A673 (cell line): ENCODE results near the gene SLIT3. TPM values are rescaled to one million over a fixed set of nuclear protein-coding genes. Genes with fewer than 3 reads are reported as not detected.

Experiments
- BruUV-seq: library from RNA; stranded (reverse); fragments of 400-500 nt; replicated peaks from 2 replicates; lab custom pipeline; 2021; lab: Mats Ljungman, UMichigan
- CTCF ChIA-PET: fragments of 300-600 bp; sonication (Branson Sonifier 250); formaldehyde crosslinking; loops from one replicate; lab custom pipeline; 2022; ENCODE audit warnings: antibody characterized with exemption; lab: Charles Lee
- POLR2A ChIA-PET: fragments of 300-600 bp; sonication (Branson Sonifier 250); formaldehyde crosslinking; loops from one replicate; lab custom pipeline; 2022; ENCODE audit warnings: antibody characterized with exemption; ENCODE audit not compliant: low non-redundant PET; lab: Charles Lee
- DNase-seq: peaks from one replicate; pipeline ENCODE4 v3.0.0-alpha.2; 2015; ENCODE audit warnings: low spot score
- H3K27ac ChIP-seq: fragments of 200-600 bp; sonication (generic); 2 replicates; pipeline ENCODE4 v1.5.1; 2016; ENCODE audit warnings: mixed run types, low read depth, mild to moderate bottlenecking, mixed read lengths, antibody characterized with exemption, low read length; ENCODE audit not compliant: poor library complexity, severe bottlenecking
- H3K27me3 ChIP-seq: fragments of 200-600 bp; sonication (generic); replicated peaks from 2 replicates; pipeline ENCODE4 v1.6.1; 2017; ENCODE audit warnings: mixed run types, low read depth, mild to moderate bottlenecking, mixed read lengths, antibody characterized with exemption, low read length; ENCODE audit not compliant: insufficient read depth, poor library complexity
- H3K36me3 ChIP-seq: fragments of 200-600 bp; sonication (generic); 2 replicates; pipeline ENCODE4 v1.6.1; 2016; ENCODE audit warnings: mixed run types, mild to moderate bottlenecking, mixed read lengths, antibody characterized with exemption, low read length; ENCODE audit not compliant: insufficient read depth, poor library complexity, severe bottlenecking
- H3K4me1 ChIP-seq: fragments of 200-600 bp; sonication (generic); 2 replicates; pipeline ENCODE4 v1.6.1; 2017; ENCODE audit warnings: mixed run types, mild to moderate bottlenecking, mixed read lengths, antibody characterized with exemption, low read length; ENCODE audit not compliant: insufficient read depth, poor library complexity, severe bottlenecking
- H3K4me3 ChIP-seq: fragments of 200-600 bp; sonication (generic); 2 replicates; pipeline ENCODE4 v1.5.1; 2016; ENCODE audit warnings: low read depth, mixed run types, mild to moderate bottlenecking, mixed read lengths, low read length; ENCODE audit not compliant: poor library complexity, severe bottlenecking
- H3K9me3 ChIP-seq: fragments of 200-600 bp; sonication (generic); 2 replicates; pipeline ENCODE4 v1.6.1; 2016; ENCODE audit warnings: mixed run types, low read depth, mild to moderate bottlenecking, mixed read lengths, antibody characterized with exemption, low read length; ENCODE audit not compliant: poor library complexity, severe bottlenecking
- EZH2 ChIP-seq: fragments of 200-600 bp; sonication (generic); IDR thresholded peaks from 2 replicates; pipeline ENCODE4 v1.6.1; 2017; ENCODE audit warnings: borderline replicate concordance, low read depth, mild to moderate bottlenecking, mixed read lengths, antibody characterized with exemption, low read length; ENCODE audit not compliant: poor library complexity, severe bottlenecking
- intact Hi-C: fragments of 100-400 bp; cut with micrococcal nuclease; formaldehyde crosslinking; loops from one replicate; pipeline ENCODE4 v1.10.0; 2022; ENCODE audit not compliant: unreplicated experiment
- total RNA-seq: library from RNA; stranded (reverse); gene quantifications from 2 replicates; pipeline ENCODE4 v1.2.3, GENCODE V29; 2021
- TF ChIP-seq, protein P1 (sequence below): fragments of 300-800, 200-600 bp; sonication (generic); conservative IDR thresholded peaks from 2 replicates; pipeline ENCODE4 v1.5.1; 2017; ENCODE audit warnings: low read depth, mild to moderate bottlenecking, antibody characterized with exemption, low read length, moderate library complexity, mixed read lengths

The SLIT3 gene
- total RNA-seq, 1 experiment from 2014 or later = not detected

- DNase-seq = no peak
- peaks cover 62% of the 10 kb centered on the region for H3K27me3 ChIP-seq
- no TSS peak for BruUV-seq
- POLR2A ChIA-PET = no interaction called here
- no peaks in the 10 kb centered on the region for H3K4me1 ChIP-seq
- H3K9me3 ChIP-seq = no peaks in the 10 kb centered on the region
- TF ChIP-seq, protein P1, sequence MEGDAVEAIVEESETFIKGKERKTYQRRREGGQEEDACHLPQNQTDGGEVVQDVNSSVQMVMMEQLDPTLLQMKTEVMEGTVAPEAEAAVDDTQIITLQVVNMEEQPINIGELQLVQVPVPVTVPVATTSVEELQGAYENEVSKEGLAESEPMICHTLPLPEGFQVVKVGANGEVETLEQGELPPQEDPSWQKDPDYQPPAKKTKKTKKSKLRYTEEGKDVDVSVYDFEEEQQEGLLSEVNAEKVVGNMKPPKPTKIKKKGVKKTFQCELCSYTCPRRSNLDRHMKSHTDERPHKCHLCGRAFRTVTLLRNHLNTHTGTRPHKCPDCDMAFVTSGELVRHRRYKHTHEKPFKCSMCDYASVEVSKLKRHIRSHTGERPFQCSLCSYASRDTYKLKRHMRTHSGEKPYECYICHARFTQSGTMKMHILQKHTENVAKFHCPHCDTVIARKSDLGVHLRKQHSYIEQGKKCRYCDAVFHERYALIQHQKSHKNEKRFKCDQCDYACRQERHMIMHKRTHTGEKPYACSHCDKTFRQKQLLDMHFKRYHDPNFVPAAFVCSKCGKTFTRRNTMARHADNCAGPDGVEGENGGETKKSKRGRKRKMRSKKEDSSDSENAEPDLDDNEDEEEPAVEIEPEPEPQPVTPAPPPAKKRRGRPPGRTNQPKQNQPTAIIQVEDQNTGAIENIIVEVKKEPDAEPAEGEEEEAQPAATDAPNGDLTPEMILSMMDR = no peak
- no peak for TF ChIP-seq EZH2
- intact Hi-C loops = no loop called here
- H3K36me3 ChIP-seq = no peaks in the 10 kb centered on the region
- H3K27ac ChIP-seq = no peak overlapping the region
- H3K4me3 ChIP-seq = no peak overlapping the region
- CTCF ChIA-PET = no interaction called here
Observed at GRCh38 chr5:168859471-168859870, 441.5 kb downstream of the SLIT3 start.

GRCh38 chr5:168858994-168859393, 441.9 kb downstream of the SLIT3 start:
- H3K36me3 ChIP-seq = no peaks in the 10 kb centered on the region
- no peak for DNase-seq
- intact Hi-C loops = no loop called here
- TF ChIP-seq, protein P1 = no peak
- no peak for TF ChIP-seq EZH2
- peaks cover 66% of the 10 kb centered on the region for H3K27me3 ChIP-seq
- no peak overlapping the region for H3K27ac ChIP-seq
- no peaks in the 10 kb centered on the region for H3K4me1 ChIP-seq
- ChIA-PET CTCF (no interaction called here), POLR2A (no interaction called here)
- no TSS peak for BruUV-seq
- H3K4me3 ChIP-seq = no peak overlapping the region
- no peaks in the 10 kb centered on the region for H3K9me3 ChIP-seq

- BruUV-seq = no TSS peak
- Histone ChIP-seq H3K4me1 (no peaks in the 10 kb centered on the region), H3K27me3 (peaks cover 72% of the 10 kb centered on the region), H3K4me3 (no peak overlapping the region), H3K36me3 (no peaks in the 10 kb centered on the region), H3K27ac (no peak overlapping the region), H3K9me3 (no peaks in the 10 kb centered on the region)
- ChIA-PET POLR2A (no interaction called here), CTCF (no interaction called here)
- no peak for DNase-seq
- TF ChIP-seq, protein P1 = no peak
- TF ChIP-seq EZH2 = no peak
- intact Hi-C loops = no loop called here
Observed at GRCh38 chr5:168858371-168858770, 442.6 kb downstream of the SLIT3 start.
